H7 (cell line): ENCODE data around the gene OR9Q2. TPM values are rescaled to one million over a fixed set of nuclear protein-coding genes. Genes with fewer than 3 reads are reported as not detected.

Experiments used
- DNase-seq: peaks from one replicate; pipeline ENCODE4 v3.0.0; 2012
- H3K27me3 ChIP-seq: 2 replicates; pipeline ENCODE4 v1.6.0; 2011; ENCODE audit warnings: mild to moderate bottlenecking, low read length; ENCODE audit not compliant: control insufficient read depth, insufficient read depth
- H3K36me3 ChIP-seq: replicated peaks from 2 replicates; pipeline ENCODE4 v1.5.1; 2011; ENCODE audit warnings: low read length; ENCODE audit not compliant: control insufficient read depth, insufficient read depth
- H3K4me3 ChIP-seq: 2 replicates; pipeline ENCODE4 v1.5.1; 2011; ENCODE audit warnings: low read depth, mild to moderate bottlenecking, control low read depth, low read length, moderate library complexity; ENCODE audit not compliant: insufficient read depth
- total RNA-seq: library from RNA; depleted of rRNA; stranded (reverse); fragments of >200 nt; shearing (Covaris generic); gene quantifications from 2 replicates; pipeline ENCODE4 v1.2.3, GENCODE V29; 2014; rRNA removed

Gene OR9Q2, protein sequence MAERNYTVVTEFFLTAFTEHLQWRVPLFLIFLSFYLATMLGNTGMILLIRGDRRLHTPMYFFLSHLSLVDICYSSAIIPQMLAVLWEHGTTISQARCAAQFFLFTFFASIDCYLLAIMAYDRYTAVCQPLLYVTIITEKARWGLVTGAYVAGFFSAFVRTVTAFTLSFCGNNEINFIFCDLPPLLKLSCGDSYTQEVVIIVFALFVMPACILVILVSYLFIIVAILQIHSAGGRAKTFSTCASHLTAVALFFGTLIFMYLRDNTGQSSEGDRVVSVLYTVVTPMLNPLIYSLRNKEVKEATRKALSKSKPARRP
- total RNA-seq = not detected in 2 replicates

DNA sequence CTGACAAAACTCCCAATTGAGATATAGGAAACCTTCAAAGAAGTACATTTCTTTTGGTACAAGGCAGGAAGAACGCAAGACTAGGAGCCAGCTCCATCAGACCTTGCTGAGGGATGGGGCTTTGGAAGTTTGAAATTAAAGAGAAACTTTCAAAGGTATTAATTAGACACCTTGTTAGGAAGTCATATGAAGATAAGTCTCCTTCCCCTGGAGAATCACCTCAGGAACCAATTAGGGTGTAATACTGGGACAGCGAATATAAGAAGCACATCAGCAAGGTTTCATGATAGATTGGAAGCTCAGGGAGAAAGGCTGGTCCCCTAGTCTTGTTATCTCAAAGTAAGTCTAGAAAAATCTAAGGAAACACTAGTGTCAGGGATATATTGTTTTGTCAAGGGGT, at the start of gene OR9Q2:
Gene OR9Q2, plus strand, starts transcription at position 301 of the 400 bp plus-strand sequence. CDS start 1,421 bp downstream, outside the sequence.
- DNase-seq = no peak
- H3K4me3 ChIP-seq = no peak within 1 kb of the TSS
- no peaks in the 10 kb centered on the region for H3K36me3 ChIP-seq

DNA sequence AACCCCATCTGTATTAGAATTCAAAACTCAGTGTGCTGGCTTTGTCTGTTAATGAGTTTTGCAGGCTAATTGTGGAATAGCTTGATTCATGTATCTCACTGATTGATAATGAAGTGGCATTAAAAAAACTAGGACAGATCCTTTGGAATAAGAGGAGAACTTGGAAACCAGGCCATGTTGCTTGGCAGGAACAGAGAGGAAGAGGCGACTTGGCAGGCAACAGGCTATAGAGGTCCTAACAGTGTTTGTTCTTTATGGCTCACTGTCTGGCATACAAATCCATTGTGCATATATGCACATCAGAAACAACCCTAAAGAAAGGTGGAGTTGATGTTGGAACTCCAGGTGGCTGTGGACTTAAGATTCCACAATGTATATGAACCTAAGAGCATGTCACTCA, 46.1 kb upstream of the OR9Q2 start:
- H3K4me3 ChIP-seq = no peak overlapping the region
- H3K27me3 ChIP-seq = no peaks in the 10 kb centered on the region
- no peak for DNase-seq
- no peaks in the 10 kb centered on the region for H3K36me3 ChIP-seq

More for the DNA sequence above, at the start of gene OR9Q2:
- no peaks in the 10 kb centered on the region for H3K27me3 ChIP-seq

DNA sequence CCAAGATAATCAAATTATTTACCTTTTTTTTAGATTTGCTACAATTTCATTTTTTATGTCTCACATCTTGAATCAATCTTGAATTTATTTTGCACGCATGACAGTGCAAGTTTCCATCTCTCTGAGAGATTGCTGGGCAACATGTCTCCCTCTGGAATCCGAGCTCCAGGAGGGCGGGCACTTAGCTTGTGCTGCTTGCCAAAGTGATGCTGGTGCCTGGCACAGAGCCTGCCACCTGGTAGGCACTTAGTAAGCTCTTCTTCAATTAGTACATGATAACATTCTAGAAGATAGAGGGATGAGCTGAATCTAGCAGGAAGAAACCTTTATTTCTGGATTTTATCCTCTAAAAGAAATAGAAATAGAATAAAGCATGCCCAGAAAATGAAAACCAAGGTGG, 36.1 kb upstream of the OR9Q2 start:
- Histone ChIP-seq H3K4me3 (no peak overlapping the region), H3K27me3 (no peaks in the 10 kb centered on the region), H3K36me3 (no peaks in the 10 kb centered on the region)
- no peak for DNase-seq

DNA sequence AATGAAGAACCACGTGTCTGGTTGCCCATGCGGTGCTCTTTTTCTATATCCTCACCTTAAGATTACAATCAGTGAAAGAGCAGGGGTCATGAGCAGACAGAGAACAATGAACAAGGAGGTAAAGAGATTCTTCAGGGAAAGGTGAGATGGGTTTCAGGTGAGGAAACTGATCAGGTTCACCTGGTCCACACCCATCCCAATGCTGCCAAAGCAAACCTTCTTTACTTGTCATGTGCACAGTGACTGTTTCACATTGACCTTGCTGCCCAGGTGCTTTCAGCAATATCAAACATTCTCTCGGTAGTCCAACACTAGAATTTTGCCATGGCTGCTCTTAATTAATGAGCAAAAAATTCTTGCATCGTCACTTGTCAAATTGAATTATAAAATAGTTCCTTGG, 24.5 kb upstream of the OR9Q2 start:
- DNase-seq = no peak
- no peaks in the 10 kb centered on the region for H3K27me3 ChIP-seq
- H3K36me3 ChIP-seq = no peaks in the 10 kb centered on the region
- H3K4me3 ChIP-seq = no peak overlapping the region

DNA sequence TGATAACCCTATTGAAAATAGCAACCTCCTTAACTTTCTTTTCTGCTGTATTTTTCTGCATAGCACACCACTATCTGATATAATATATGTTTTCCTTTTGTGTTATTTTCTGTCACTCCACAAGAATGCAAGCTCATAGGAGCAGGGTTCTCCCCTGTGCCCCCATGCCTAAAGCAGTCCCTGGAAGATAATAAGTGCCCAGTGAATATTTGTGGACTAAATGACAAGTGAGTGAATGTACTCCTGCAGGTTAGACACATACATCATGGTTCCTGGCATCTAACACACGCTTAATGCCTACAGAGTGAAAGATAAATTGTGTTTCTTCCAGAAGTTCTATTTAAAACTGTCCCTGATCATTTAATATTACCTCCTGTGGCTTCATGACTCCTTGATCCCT, 23.9 kb upstream of the OR9Q2 start:
- no peak overlapping the region for H3K4me3 ChIP-seq
- DNase-seq = no peak
- no peaks in the 10 kb centered on the region for H3K36me3 ChIP-seq
- H3K27me3 ChIP-seq = no peaks in the 10 kb centered on the region

DNA sequence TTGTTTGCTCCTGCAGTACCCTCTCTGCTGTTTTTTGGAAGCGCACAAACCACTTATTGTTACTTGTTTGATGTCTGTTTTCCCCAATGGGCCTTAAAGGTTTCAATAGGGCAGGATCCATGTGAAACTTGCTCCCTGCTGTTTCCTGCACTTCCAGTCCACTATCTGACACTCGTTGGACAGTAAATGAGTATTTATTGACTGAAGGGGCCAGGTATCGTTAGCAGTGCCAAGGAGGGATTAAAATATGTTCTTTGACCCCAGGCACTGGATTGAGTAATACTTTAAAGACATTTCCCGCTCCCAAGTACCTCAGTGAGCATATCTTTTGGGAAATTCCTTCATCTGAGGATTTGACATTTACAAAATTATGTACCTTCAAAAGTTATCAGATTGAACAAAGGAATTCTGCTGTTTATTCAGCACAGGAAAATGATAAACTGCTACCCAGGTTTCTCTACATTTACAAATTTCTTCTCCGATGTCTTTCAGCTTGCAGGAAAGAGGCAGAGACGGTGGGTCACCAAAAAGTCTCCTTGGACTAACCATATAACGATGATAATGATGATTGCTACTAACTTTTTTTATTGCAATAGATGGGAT, 23.3 kb upstream of the OR9Q2 start:
- DNase-seq = no peak
- Histone ChIP-seq H3K4me3 (no peak overlapping the region), H3K36me3 (no peaks in the 10 kb centered on the region), H3K27me3 (no peaks in the 10 kb centered on the region)

DNA sequence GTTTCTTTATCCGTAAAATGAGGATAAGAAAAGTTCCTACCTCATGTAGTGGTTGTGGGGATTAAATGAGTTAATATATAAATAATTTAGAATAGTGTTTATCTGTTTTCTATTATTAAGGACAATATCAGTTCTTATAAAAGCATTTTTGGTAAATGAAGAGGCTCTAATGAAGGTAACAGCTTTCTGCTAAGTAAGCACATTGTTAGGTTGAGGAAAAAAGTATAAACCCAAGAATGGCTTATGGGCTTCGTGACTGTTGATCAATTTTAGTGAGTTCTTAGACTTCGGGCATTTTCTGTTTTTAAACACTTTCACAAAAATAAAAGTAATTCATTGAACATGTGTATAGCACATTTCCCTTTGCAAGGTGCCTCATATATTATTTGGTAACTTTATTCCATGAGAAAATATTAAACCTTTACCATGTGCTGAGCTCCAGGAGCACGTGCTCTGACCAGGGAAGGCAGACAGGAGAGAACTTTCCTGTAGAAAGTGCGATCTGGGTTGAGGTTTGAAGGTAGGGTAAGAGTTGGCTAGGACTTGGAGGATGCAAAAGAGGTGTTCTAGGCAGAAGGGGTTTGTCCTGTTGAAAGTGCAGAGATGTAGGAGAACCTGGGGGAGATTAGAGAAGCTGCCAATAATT, 11.3 kb upstream of the OR9Q2 start:
- H3K27me3 ChIP-seq = no peaks in the 10 kb centered on the region
- H3K4me3 ChIP-seq = no peak overlapping the region
- no peak for DNase-seq
- H3K36me3 ChIP-seq = no peaks in the 10 kb centered on the region

DNA sequence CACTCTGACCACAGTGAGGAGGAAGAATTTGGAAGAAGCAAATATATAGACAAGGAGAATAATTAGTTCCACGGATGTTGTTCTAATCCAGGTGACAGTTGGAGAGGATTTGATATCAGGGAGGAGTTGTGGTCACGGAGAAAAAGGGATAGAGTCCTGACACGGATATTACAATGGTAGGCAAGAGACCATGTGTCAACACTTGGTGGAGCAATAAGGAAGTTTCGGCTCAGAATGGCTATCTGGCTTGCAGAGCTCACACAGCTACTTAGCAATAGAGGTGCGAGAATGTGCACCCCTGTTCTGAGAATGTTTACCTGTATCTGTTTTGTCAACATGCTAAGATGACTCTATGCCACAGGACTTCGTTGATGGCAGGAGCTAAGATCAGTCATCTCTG, 10.4 kb upstream of the OR9Q2 start:
- Histone ChIP-seq H3K27me3 (no peaks in the 10 kb centered on the region), H3K4me3 (no peak overlapping the region), H3K36me3 (no peaks in the 10 kb centered on the region)
- no peak for DNase-seq

DNA sequence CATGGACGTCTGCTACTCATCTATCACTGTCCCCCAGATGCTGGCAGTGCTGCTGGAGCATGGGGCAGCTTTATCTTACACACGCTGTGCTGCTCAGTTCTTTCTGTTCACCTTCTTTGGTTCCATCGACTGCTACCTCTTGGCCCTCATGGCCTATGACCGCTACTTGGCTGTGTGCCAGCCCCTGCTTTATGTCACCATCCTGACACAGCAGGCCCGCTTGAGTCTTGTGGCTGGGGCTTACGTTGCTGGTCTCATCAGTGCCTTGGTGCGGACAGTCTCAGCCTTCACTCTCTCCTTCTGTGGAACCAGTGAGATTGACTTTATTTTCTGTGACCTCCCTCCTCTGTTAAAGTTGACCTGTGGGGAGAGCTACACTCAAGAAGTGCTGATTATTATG, 9.2 kb upstream of the OR9Q2 start:
- H3K27me3 ChIP-seq = no peaks in the 10 kb centered on the region
- no peak for DNase-seq
- no peaks in the 10 kb centered on the region for H3K36me3 ChIP-seq
- no peak overlapping the region for H3K4me3 ChIP-seq

DNA sequence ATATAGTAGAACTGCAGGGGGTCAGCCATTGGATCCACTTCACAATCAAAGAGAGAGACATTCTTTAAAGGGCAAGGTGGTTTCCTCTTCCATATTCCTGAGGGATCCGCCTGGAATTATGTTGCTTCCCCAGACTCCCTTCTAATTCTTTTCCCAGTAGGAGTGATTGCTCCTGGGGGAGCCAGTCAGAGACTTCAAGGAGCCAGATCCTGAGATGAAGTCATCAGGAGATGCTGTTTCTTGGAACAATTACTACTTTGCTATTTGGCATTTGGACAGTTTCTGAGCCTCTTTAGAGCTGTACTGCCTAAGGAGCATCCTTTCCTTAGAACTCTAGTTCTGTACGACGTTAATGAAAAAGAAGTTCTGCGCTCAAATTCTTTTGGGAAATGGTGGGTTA, 1.9 kb upstream of the OR9Q2 start:
- no peak overlapping the region for H3K4me3 ChIP-seq
- no peaks in the 10 kb centered on the region for H3K27me3 ChIP-seq
- no peak for DNase-seq
- H3K36me3 ChIP-seq = no peaks in the 10 kb centered on the region

DNA sequence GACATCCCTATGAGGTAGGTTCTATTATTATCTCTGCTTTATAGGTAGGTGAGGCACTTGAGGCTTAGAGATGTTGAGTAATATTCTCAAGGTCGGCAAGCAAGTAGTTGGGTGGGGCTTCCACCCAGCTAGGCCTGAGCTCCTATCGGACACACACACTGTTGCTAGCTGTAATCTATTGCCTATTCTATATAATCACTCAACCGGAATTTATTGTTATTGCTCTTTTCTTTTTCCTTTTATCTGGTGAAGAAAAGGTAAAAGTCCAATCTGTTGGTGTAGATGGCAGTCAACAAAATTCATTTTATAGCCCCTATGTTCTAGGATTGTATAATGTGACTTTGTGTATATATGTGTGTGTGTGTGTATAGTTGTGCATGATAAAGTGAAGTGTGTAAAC, 3.4 kb downstream of the OR9Q2 start:
- no peak overlapping the region for H3K4me3 ChIP-seq
- no peaks in the 10 kb centered on the region for H3K36me3 ChIP-seq
- DNase-seq = no peak
- no peaks in the 10 kb centered on the region for H3K27me3 ChIP-seq

DNA sequence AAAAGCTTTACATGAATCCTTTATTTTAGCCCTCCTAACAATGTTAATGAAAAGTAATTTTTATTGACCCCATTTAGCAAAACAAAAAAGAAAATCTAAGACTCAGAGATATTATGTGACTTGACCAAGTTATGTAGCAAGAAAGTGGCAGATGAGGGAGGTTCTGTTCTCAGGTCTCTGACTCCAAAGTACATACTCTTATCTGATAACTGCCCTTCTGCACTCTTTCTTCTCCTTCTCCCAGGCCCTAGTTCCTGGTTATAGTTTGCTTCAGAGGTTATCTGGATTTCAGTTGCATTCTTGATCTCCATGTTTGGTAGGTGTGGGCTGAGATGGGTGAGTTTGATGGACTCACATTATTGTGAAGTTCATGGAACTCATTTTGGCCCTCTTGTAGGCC, 4.5 kb downstream of the OR9Q2 start:
- no peak for DNase-seq
- Histone ChIP-seq H3K4me3 (no peak overlapping the region), H3K36me3 (no peaks in the 10 kb centered on the region), H3K27me3 (no peaks in the 10 kb centered on the region)

DNA sequence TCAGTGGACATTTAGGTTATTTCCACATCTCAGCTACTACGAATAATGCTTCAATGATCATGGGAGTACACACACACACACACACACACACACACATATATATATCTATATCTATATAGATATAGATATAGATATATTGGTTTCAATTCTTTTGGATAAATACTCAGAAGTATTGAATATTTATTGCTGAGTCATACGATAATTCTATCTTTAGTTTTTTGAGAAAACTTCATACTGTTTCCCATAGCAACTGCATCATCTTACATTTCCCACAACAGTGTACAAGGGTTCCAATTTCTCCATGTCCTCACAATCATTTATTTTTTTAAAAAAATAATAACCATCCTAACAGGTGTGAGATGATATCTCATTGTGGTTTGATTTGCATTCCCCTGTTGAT, 7.1 kb downstream of the OR9Q2 start:
- DNase-seq = no peak
- Histone ChIP-seq H3K4me3 (no peak overlapping the region), H3K36me3 (no peaks in the 10 kb centered on the region), H3K27me3 (no peaks in the 10 kb centered on the region)

DNA sequence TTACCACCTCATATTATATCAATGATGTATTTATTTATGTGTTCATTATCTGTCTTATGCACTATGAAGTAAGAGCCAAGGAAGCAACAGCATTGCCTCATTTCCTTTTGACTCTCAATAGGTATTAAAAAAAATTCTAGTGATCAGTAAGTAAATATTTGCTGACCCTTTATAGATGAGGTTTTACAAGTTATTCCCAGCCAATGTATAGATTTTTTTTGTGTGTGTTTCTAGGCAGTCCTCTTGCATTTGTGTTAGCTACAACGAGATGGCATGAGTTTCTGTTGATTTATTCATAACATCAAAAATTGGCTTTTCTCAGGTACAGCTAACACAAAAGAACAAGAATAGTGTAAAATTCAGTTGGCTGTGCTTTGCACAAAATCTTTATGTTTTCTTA, 10.4 kb downstream of the OR9Q2 start:
- Histone ChIP-seq H3K27me3 (no peaks in the 10 kb centered on the region), H3K4me3 (no peak overlapping the region), H3K36me3 (no peaks in the 10 kb centered on the region)
- no peak for DNase-seq

DNA sequence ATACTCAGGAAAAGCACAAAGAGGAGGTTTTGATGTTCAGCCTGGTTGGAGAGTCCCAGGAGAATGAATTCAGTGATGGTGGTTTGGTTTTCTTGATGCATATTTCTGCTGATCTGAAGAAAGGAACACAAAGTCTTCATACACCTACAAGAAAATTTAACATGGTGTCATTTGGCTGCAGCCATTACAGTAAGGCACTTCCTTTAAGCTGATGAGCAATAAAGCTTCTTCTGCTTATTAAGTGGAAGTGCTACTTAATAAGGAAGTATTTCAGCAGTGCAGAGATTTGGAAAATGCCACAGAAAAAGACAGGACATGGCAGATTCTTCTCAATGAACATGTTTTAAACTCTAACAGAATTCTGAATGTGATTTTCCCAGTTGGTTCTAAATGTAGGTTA, 15.2 kb downstream of the OR9Q2 start, which contains the start of gene OR1S2:
Gene OR1S2, minus strand, starts transcription at position 101 of the 400 bp plus-strand sequence. Its CDS starts 0 bp downstream, at position 101.
- Histone ChIP-seq H3K36me3 (no peaks in the 10 kb centered on the region), H3K27me3 (no peaks in the 10 kb centered on the region), H3K4me3 (no peak within 1 kb of the TSS)
- DNase-seq = no peak
